Measurements from ENCODE around the gene ST14. TPM values are rescaled to one million over a fixed set of nuclear protein-coding genes. Genes with fewer than 3 reads are reported as not detected.

Gene ST14
- total and polyA plus RNA-seq, 10 donors: 7.1 to 25.9 (median 12.5) TPM

DNA sequence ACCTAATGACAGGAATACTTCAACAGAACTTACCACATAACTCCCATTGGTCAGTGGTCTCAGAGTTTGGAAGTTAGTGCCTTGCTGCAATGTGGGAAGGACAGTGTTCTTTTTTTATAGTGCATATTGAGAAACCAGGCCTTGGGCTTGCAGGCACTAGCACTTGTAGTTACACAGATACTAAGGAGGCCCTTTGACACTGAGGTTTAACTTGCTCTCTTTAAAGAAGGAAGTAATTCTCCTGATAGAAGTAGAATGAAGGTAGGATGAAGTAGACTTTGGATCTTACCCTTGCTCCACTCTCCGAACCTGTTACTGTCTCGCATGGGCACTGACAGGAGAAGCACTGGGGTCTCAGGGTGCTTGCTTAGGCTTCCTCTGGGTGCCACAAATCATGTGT is 31.0 kb upstream of the ST14 start:
- peaks cover 7 to 52% (median 20%) of the 10 kb centered on the region in 6 donors for H3K4me1 ChIP-seq
- no peaks in the 10 kb centered on the region for H3K9me3 ChIP-seq
- WGBS, 5 donors: 77 to 100% (median 87%) methylated on average over 2 of the region's 2 CpGs
- peaks cover 3 to 91% (median 58%) of the 10 kb centered on the region in 6 donors for H3K36me3 ChIP-seq
- intact Hi-C loops (cut with DNase I; ENCODE audit: low total_unique reads): loop anchor here (10.0 kb wide), 1 partner anchor 54 kb away; no protein-coding TSS in a partner anchor
- no peak for DNase-seq
- H3K4me3 ChIP-seq: no peak overlapping the region
- TF ChIP-seq POLR2A (IDR thresholded peaks at IDR 0.05) (no peak), POLR2AphosphoS5 (IDR thresholded peaks at IDR 0.05) (no peak)
- TF ChIP-seq, protein P1, sequence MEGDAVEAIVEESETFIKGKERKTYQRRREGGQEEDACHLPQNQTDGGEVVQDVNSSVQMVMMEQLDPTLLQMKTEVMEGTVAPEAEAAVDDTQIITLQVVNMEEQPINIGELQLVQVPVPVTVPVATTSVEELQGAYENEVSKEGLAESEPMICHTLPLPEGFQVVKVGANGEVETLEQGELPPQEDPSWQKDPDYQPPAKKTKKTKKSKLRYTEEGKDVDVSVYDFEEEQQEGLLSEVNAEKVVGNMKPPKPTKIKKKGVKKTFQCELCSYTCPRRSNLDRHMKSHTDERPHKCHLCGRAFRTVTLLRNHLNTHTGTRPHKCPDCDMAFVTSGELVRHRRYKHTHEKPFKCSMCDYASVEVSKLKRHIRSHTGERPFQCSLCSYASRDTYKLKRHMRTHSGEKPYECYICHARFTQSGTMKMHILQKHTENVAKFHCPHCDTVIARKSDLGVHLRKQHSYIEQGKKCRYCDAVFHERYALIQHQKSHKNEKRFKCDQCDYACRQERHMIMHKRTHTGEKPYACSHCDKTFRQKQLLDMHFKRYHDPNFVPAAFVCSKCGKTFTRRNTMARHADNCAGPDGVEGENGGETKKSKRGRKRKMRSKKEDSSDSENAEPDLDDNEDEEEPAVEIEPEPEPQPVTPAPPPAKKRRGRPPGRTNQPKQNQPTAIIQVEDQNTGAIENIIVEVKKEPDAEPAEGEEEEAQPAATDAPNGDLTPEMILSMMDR (IDR thresholded peaks at IDR 0.05 in 8 of 11, conservative IDR thresholded peaks at IDR 0.05 in 3 of 11): no peak
- no peak overlapping the region for H3K27ac ChIP-seq
- H3K27me3 ChIP-seq (replicated peaks in 1 of 7): no peaks in the 10 kb centered on the region

DNA sequence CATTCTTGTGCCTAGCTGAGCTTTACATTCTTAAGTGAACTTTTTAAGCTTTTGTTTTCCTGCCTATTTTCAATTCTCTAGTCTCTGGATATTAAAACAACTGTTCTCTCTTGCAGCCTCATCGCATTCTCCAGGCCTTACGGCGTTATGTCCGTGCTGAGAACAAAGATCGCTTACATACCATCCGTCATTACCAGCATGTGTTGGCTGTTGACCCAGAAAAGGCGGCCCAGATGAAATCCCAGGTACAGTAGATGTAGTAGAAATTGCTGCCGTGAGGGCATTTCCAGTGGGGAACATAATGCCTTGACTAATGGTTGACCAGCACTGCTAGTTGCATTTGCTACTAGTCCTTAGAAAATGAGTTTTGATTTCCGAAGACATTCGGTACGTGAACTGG is 29.7 kb upstream of the ST14 start:
- peaks cover 3 to 91% (median 63%) of the 10 kb centered on the region in 6 donors for H3K36me3 ChIP-seq
- no peak overlapping the region for H3K4me3 ChIP-seq
- H3K27me3 ChIP-seq (replicated peaks in 1 of 7): no peaks in the 10 kb centered on the region
- peaks cover 0 to 45% (median 14%) of the 10 kb centered on the region in 6 donors for H3K4me1 ChIP-seq
- H3K9me3 ChIP-seq: no peaks in the 10 kb centered on the region
- intact Hi-C loops (cut with DNase I; ENCODE audit: low total_unique reads): loop anchor here (10.0 kb wide), 1 partner anchor 55 kb away; no protein-coding TSS in a partner anchor
- no peak for TF ChIP-seq POLR2A (IDR thresholded peaks at IDR 0.05)
- no peak for TF ChIP-seq POLR2AphosphoS5 (IDR thresholded peaks at IDR 0.05)
- TF ChIP-seq, protein P1 (IDR thresholded peaks at IDR 0.05 in 8 of 11, conservative IDR thresholded peaks at IDR 0.05 in 3 of 11): no peak
- DNase-seq: no peak
- WGBS, 5 donors: 96 to 97% (median 96%) methylated on average over 11 of the region's 11 CpGs
- H3K27ac ChIP-seq: no peak overlapping the region

DNA sequence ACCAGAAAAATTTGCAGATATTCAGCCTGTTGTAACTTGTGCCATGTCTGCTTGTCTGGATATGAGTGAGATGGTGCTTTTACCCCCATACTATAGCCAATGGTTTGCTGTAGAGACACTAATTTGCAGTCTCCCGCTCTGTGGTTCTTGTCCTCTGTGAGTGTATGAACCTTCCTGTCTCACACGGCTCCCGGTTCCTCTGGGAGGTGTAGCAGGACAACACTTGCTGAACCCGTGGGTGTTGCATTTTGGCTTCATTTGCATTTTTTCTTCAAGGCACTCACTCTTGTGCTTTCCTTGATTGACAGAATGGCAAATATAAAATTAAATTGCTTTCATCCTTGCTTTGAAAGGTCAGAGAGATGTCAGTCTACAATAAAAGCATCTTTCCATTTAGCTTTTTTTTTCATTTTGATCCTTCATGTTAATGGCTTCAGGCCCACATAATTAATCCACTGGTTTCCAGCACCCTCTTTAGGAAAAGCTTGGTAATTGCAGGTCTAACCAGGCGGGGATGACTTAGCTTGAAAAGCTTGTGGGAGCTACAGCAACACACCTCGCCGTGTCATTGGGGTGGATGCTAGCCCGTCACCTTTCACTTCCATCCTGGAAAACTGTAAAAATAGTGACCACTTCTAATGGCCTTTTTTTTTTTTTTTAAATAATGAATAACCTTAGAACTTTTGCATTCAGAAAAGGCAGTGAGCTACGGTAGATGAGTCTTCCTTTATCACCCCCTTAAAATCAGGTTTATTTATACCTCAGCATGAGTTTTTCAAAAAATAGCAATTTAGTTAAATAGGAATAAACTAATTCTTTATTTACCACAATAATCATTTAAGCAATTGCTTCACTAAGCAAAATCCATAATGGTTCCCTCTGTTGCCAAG is 27.4 kb upstream of the ST14 start:
- H3K27me3 ChIP-seq (replicated peaks in 1 of 7): no peaks in the 10 kb centered on the region
- no peak overlapping the region for H3K27ac ChIP-seq
- peaks cover 0 to 26% (median 6%) of the 10 kb centered on the region in 6 donors for H3K4me1 ChIP-seq
- TF ChIP-seq POLR2AphosphoS5 (IDR thresholded peaks at IDR 0.05) (peak in 1 of 3 donors; percentile 30), POLR2A (IDR thresholded peaks at IDR 0.05) (no peak)
- TF ChIP-seq, protein P1 (IDR thresholded peaks at IDR 0.05 in 8 of 11, conservative IDR thresholded peaks at IDR 0.05 in 3 of 11): peak; percentile 82 to 92 (median 88)
- H3K4me3 ChIP-seq: no peak overlapping the region
- DNase-seq: no peak
- peaks cover 3 to 92% (median 71%) of the 10 kb centered on the region in 6 donors for H3K36me3 ChIP-seq
- 51 to 59% (median 56%) methylated on average over 9 of the region's 9 CpGs for WGBS, 5 donors
- intact Hi-C loops (cut with DNase I; ENCODE audit: low total_unique reads): loop anchor here (1.0 kb wide), 1 partner anchor 209 kb away; no protein-coding TSS in a partner anchor
- no peaks in the 10 kb centered on the region for H3K9me3 ChIP-seq

DNA sequence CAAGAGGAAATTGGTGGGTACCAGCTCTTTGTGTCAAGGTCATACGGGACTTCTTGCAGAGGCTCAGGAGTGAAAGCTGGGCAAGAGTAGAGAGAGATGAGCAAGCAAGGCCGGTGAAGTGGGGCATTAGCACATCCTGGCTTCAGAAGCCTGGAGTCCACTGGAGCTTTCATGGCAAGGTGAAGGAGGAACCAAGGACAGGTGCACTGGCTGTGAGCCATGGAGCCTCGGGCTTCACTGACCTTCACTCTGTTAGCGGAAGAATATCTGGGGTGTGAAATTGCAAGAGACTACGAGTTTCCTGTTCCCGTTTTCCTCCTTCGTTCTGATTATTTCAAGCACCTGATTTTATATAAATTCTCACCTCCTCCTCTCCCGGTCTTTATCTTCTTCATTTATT is 25.9 kb upstream of the ST14 start:
- H3K4me1 ChIP-seq: peaks cover 0 to 26% (median 6%) of the 10 kb centered on the region in 6 donors
- peak overlapping the region in 4 of 8 donors; percentile 39 to 74 (median 54) for H3K27ac ChIP-seq
- WGBS, 5 donors: 66 to 75% (median 68%) methylated on average over 8 of the region's 8 CpGs
- no peak for TF ChIP-seq POLR2AphosphoS5 (IDR thresholded peaks at IDR 0.05)
- TF ChIP-seq, protein P1 (IDR thresholded peaks at IDR 0.05 in 8 of 11, conservative IDR thresholded peaks at IDR 0.05 in 3 of 11): no peak
- no peak for TF ChIP-seq POLR2A (IDR thresholded peaks at IDR 0.05)
- H3K9me3 ChIP-seq: no peaks in the 10 kb centered on the region
- H3K4me3 ChIP-seq: no peak overlapping the region
- H3K27me3 ChIP-seq (replicated peaks in 1 of 7): no peaks in the 10 kb centered on the region
- no peak for DNase-seq
- peaks cover 0 to 90% (median 69%) of the 10 kb centered on the region in 6 donors for H3K36me3 ChIP-seq
- intact Hi-C loops (cut with DNase I; ENCODE audit: low total_unique reads): no loop called here
